Measurements from ENCODE around the gene ASTE1. TPM values are rescaled to one million over a fixed set of nuclear protein-coding genes. Genes with fewer than 3 reads are reported as not detected.
A peak's percentile ranks its signal among the peaks of the same experiment; 100 is the strongest.

Gene ASTE1
- total RNA-seq, 2 experiments from 2014 or later, result 8.5 to 10.3 TPM

DNA sequence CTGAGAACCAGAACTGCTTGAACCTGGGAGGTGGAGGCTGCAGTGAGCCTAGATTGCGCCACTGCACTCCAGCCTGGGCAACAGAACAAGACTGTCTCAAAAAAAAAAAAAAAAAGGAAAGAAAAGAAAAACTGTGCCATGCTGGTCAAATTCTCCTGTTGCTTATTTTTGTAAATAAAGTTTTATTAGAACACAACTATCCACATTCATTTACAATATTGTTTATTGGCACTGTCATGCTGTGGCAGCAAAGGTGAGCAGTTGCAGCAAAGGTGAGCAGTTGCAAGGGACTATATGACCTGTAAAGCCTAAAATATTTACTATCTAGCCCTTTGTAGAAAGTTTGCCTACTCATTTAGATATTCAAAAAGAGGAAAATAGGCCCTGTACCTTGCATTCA lies 18.3 kb downstream of the ASTE1 start:
- peaks cover 47% of the 10 kb centered on the region for H3K36me3 Mint-ChIP-seq (ENCODE audit: low read depth)
- TF ChIP-seq, protein P1, sequence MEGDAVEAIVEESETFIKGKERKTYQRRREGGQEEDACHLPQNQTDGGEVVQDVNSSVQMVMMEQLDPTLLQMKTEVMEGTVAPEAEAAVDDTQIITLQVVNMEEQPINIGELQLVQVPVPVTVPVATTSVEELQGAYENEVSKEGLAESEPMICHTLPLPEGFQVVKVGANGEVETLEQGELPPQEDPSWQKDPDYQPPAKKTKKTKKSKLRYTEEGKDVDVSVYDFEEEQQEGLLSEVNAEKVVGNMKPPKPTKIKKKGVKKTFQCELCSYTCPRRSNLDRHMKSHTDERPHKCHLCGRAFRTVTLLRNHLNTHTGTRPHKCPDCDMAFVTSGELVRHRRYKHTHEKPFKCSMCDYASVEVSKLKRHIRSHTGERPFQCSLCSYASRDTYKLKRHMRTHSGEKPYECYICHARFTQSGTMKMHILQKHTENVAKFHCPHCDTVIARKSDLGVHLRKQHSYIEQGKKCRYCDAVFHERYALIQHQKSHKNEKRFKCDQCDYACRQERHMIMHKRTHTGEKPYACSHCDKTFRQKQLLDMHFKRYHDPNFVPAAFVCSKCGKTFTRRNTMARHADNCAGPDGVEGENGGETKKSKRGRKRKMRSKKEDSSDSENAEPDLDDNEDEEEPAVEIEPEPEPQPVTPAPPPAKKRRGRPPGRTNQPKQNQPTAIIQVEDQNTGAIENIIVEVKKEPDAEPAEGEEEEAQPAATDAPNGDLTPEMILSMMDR (IDR thresholded peaks at IDR 0.05), result no peak
- ChIA-PET CTCF (no interaction called here), POLR2A (no interaction called here)
- H3K4me3 Mint-ChIP-seq, result no peak overlapping the region
- H3K27me3 Mint-ChIP-seq, result no peaks in the 10 kb centered on the region
- H3K27ac Mint-ChIP-seq, result peak overlapping the region; percentile 17
- no peaks in the 10 kb centered on the region for H3K9me3 Mint-ChIP-seq
- H3K4me1 Mint-ChIP-seq (ENCODE audit: low read depth), result peaks cover 18% of the 10 kb centered on the region
- no peak for ATAC-seq
- intact Hi-C loops (cut with micrococcal nuclease), result no loop called here
- no peak for DNase-seq

DNA sequence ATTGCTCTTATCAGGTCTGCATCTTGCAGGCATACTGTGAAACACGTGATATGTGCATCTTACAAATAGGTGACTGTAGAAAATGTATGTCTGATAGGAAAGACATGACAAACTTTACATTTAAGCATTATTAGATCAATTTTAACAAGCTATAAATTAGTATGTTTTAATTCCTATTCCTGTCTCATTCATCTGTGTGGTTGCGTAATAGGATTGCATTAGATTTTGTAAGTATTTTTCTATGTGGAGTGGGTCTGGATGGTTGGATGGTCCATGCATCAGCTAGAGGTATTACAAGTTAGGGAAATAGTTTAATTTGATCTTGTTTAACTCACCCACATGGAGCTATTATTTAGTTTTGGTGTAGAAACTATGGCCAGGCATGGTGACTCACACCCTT lies 18.8 kb downstream of the ASTE1 start:
- ChIA-PET CTCF (no interaction called here), POLR2A (no interaction called here)
- H3K4me3 Mint-ChIP-seq, result no peak overlapping the region
- no peak for DNase-seq
- intact Hi-C loops (cut with micrococcal nuclease), result no loop called here
- H3K9me3 Mint-ChIP-seq, result no peaks in the 10 kb centered on the region
- peaks cover 42% of the 10 kb centered on the region for H3K36me3 Mint-ChIP-seq (ENCODE audit: low read depth)
- no peak for ATAC-seq
- H3K27ac Mint-ChIP-seq, result no peak overlapping the region
- no peaks in the 10 kb centered on the region for H3K27me3 Mint-ChIP-seq
- peaks cover 13% of the 10 kb centered on the region for H3K4me1 Mint-ChIP-seq (ENCODE audit: low read depth)
- TF ChIP-seq, protein P1 (IDR thresholded peaks at IDR 0.05), result no peak

DNA sequence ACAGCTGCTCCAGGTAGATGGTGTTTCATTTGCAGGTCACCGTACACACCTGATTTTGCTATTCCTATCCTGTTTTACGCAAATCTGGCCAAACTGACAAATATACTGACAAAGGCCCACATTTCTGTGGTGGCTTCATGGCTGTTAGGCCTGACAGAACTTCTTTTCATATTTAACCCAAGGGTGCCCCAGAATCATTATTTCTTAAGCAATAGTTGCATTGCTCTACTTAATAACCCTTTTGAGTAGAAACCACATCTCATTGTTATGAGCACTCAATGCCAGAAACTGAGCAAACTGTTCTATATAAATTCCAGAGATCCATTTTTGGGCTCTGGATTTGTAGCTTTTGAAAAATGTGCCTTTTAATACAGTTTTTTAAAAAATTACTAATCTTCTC lies 19.4 kb downstream of the ASTE1 start:
- POLR2A ChIA-PET, result no interaction called here
- peaks cover 40% of the 10 kb centered on the region for H3K36me3 Mint-ChIP-seq (ENCODE audit: low read depth)
- intact Hi-C loops (cut with micrococcal nuclease), result no loop called here
- no peak for ATAC-seq
- CTCF ChIA-PET, result no interaction called here
- no peaks in the 10 kb centered on the region for H3K27me3 Mint-ChIP-seq
- H3K9me3 Mint-ChIP-seq, result no peaks in the 10 kb centered on the region
- no peak overlapping the region for H3K27ac Mint-ChIP-seq
- no peak overlapping the region for H3K4me3 Mint-ChIP-seq
- DNase-seq, result no peak
- TF ChIP-seq, protein P1 (IDR thresholded peaks at IDR 0.05), result no peak
- H3K4me1 Mint-ChIP-seq (ENCODE audit: low read depth), result peaks cover 13% of the 10 kb centered on the region

DNA sequence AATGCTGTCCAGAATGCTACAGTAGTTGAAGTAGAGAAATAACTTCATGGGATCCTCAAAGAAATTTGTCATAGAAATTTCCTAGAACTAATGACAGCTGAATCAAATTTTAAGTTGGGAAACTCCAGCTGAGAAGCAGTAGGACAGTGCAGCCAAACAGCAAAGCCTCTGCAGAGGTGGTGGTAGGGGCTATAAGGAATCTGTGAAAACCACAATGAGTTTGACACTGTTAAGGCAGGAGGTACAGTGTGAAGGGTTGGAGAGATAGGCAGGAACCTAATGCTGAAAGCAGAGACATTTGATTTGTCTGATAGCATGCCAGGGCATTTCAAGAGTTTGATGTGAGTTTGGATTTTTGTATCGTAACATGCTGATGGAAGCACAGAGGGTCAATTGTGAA lies 22.0 kb downstream of the ASTE1 start:
- peaks cover 13% of the 10 kb centered on the region for H3K4me1 Mint-ChIP-seq (ENCODE audit: low read depth)
- intact Hi-C loops (cut with micrococcal nuclease), result no loop called here
- DNase-seq, result no peak
- H3K4me3 Mint-ChIP-seq, result no peak overlapping the region
- peaks cover 38% of the 10 kb centered on the region for H3K36me3 Mint-ChIP-seq (ENCODE audit: low read depth)
- H3K27ac Mint-ChIP-seq, result peak overlapping the region; percentile 44
- no peaks in the 10 kb centered on the region for H3K9me3 Mint-ChIP-seq
- no peaks in the 10 kb centered on the region for H3K27me3 Mint-ChIP-seq
- CTCF ChIA-PET, result interaction anchor here (0.7 to 1.9 kb wide), 2 partner anchors 29 to 245 kb away, joined by 3 to 6 read pairs; no protein-coding TSS in a partner anchor
- TF ChIP-seq, protein P1 (IDR thresholded peaks at IDR 0.05), result no peak
- peak; percentile 60 for ATAC-seq
- POLR2A ChIA-PET, result no interaction called here

DNA sequence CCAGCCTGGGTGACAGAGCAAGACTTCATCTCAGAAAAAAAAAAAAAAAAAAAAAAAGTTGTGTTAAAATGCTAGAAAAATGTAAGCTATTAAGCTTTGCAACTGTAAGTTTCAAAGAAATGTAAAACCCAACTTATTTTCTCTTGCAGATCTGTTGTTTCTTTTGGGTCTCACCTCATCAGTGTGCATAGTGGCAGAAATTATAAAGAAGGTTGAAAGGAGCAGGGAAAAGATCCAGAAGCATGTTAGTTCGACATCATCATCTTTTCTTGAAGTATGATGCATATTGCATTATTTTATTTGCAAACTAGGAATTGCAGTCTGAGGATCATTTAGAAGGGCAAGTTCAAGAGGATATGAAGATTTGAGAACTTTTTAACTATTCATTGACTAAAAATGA lies 25.6 kb downstream of the ASTE1 start:
- TF ChIP-seq, protein P1 (IDR thresholded peaks at IDR 0.05), result no peak
- Mint-ChIP-seq H3K27me3 (no peaks in the 10 kb centered on the region), H3K36me3 (ENCODE audit: low read depth) (peaks cover 31% of the 10 kb centered on the region), H3K27ac (no peak overlapping the region), H3K9me3 (no peaks in the 10 kb centered on the region), H3K4me3 (no peak overlapping the region), H3K4me1 (ENCODE audit: low read depth) (peaks cover 13% of the 10 kb centered on the region)
- DNase-seq (no peak), ATAC-seq (no peak)
- ChIA-PET POLR2A (no interaction called here), CTCF (interaction anchor here (1.0 kb wide), 1 partner anchor 10 kb away, joined by 3 read pairs; no protein-coding TSS in a partner anchor)
- intact Hi-C loops (cut with micrococcal nuclease), result no loop called here
